IgD-negative memory B cell (primary cell): ENCODE data around the gene TIGIT. TPM values are rescaled to one million over a fixed set of nuclear protein-coding genes. Genes with fewer than 3 reads are reported as not detected.
A peak's percentile ranks its signal among the peaks of the same experiment; 100 is the strongest.

Source experiments
- H3K27ac Mint-ChIP-seq, 3 donors: one replicate each; pipeline ENCODE4 v1.8.0; 2020 to 2022; ENCODE audit warnings: mild to moderate bottlenecking in 3 of 3, mixed read lengths in 3 of 3, moderate library complexity in 1 of 3
- H3K27me3 Mint-ChIP-seq: one replicate; pipeline ENCODE4 v1.8.0; 2021; ENCODE audit warnings: mixed read lengths
- H3K36me3 Mint-ChIP-seq: one replicate; pipeline ENCODE4 v1.8.0; 2020; ENCODE audit warnings: mild to moderate bottlenecking, mixed read lengths
- H3K4me1 Mint-ChIP-seq, 3 donors: one replicate each; pipeline ENCODE4 v1.8.0; 2020 to 2022; ENCODE audit warnings: mixed read lengths in 3 of 3, mild to moderate bottlenecking in 1 of 3
- H3K4me3 Mint-ChIP-seq, 4 donors: one replicate each; pipeline ENCODE4 v1.8.0; 2020 to 2022; ENCODE audit warnings: mild to moderate bottlenecking in 4 of 4, mixed read lengths in 4 of 4, moderate library complexity in 3 of 4
- H3K9me3 Mint-ChIP-seq, 3 donors: one replicate each; pipeline ENCODE4 v1.8.0; 2020 to 2021; ENCODE audit warnings: mixed read lengths in 3 of 3, mild to moderate bottlenecking in 1 of 3
- polyA plus RNA-seq: library from polyadenylated mRNA; unstranded; fragments of 300-500 nt; fragmentation: Illumina TruSeq; gene quantifications from one replicate; pipeline ENCODE4 v1.2.3, GENCODE V29; 2021

The TIGIT gene
- polyA plus RNA-seq, 1 donor from 2014 or later, result 0.86 TPM

GRCh38 chr3:114328345-114328744 is 34.5 kb downstream of the TIGIT start:
- Mint-ChIP-seq H3K27me3 (no peaks in the 10 kb centered on the region), H3K4me3 (no peak overlapping the region), H3K9me3 (no peaks in the 10 kb centered on the region), H3K36me3 (peaks cover 19% of the 10 kb centered on the region), H3K27ac (peak overlapping the region in 1 of 3 donors; percentile 22), H3K4me1 (peaks cover 33 to 46% (median 40%) of the 10 kb centered on the region in 3 donors)

GRCh38 chr3:114329823-114330222 is 36.0 kb downstream of the TIGIT start:
- H3K27ac Mint-ChIP-seq, result no peak overlapping the region
- H3K4me3 Mint-ChIP-seq, result no peak overlapping the region
- no peaks in the 10 kb centered on the region for H3K27me3 Mint-ChIP-seq
- H3K4me1 Mint-ChIP-seq, result peaks cover 40 to 48% (median 41%) of the 10 kb centered on the region in 3 donors
- H3K9me3 Mint-ChIP-seq, result no peaks in the 10 kb centered on the region
- H3K36me3 Mint-ChIP-seq, result peaks cover 18% of the 10 kb centered on the region

GRCh38 chr3:114331007-114331406 is 37.2 kb downstream of the TIGIT start:
- Mint-ChIP-seq H3K4me3 (no peak overlapping the region), H3K36me3 (peaks cover 18% of the 10 kb centered on the region), H3K27me3 (no peaks in the 10 kb centered on the region), H3K4me1 (peaks cover 33 to 48% (median 38%) of the 10 kb centered on the region in 3 donors), H3K27ac (peak overlapping the region in 1 of 3 donors; percentile 56), H3K9me3 (no peaks in the 10 kb centered on the region)

GRCh38 chr3:114331710-114332109 is 37.9 kb downstream of the TIGIT start:
- Mint-ChIP-seq H3K4me1 (peaks cover 34 to 50% (median 37%) of the 10 kb centered on the region in 3 donors), H3K36me3 (peaks cover 17% of the 10 kb centered on the region), H3K27me3 (no peaks in the 10 kb centered on the region), H3K27ac (peak overlapping the region; percentile 42 to 93 (median 86)), H3K4me3 (no peak overlapping the region), H3K9me3 (no peaks in the 10 kb centered on the region)

- H3K4me3 Mint-ChIP-seq, result peak overlapping the region in 3 of 4 donors; percentile 42 to 52 (median 48)
- peaks cover 33 to 44% (median 35%) of the 10 kb centered on the region in 3 donors for H3K4me1 Mint-ChIP-seq
- H3K36me3 Mint-ChIP-seq, result peaks cover 17% of the 10 kb centered on the region
- peak overlapping the region; percentile 78 to 93 (median 86) for H3K27ac Mint-ChIP-seq
- no peaks in the 10 kb centered on the region for H3K27me3 Mint-ChIP-seq
- no peaks in the 10 kb centered on the region for H3K9me3 Mint-ChIP-seq
Observed at GRCh38 chr3:114332342-114333179, 38.7 kb downstream of the TIGIT start.

- H3K4me3 Mint-ChIP-seq, result peak overlapping the region in 3 of 4 donors; percentile 42 to 52 (median 48)
Observed at GRCh38 chr3:114333180-114333922, 39.5 kb downstream of the TIGIT start.

GRCh38 chr3:114333923-114334240 is 40.1 kb downstream of the TIGIT start:
- H3K4me3 Mint-ChIP-seq, result no peak overlapping the region
- no peaks in the 10 kb centered on the region for H3K9me3 Mint-ChIP-seq
- H3K4me1 Mint-ChIP-seq, result peaks cover 28 to 35% (median 32%) of the 10 kb centered on the region in 3 donors
- H3K36me3 Mint-ChIP-seq, result peaks cover 17% of the 10 kb centered on the region
- peak overlapping the region; percentile 49 to 86 (median 78) for H3K27ac Mint-ChIP-seq
- no peaks in the 10 kb centered on the region for H3K27me3 Mint-ChIP-seq

More at GRCh38 chr3:114333180-114333922, 39.5 kb downstream of the TIGIT start:
- H3K4me1 Mint-ChIP-seq, result peaks cover 30 to 40% (median 32%) of the 10 kb centered on the region in 3 donors
- H3K27ac Mint-ChIP-seq, result peak overlapping the region; percentile 78 to 93 (median 86)
- no peaks in the 10 kb centered on the region for H3K27me3 Mint-ChIP-seq
- H3K9me3 Mint-ChIP-seq, result no peaks in the 10 kb centered on the region
- H3K36me3 Mint-ChIP-seq, result peaks cover 17% of the 10 kb centered on the region

- Mint-ChIP-seq H3K9me3 (no peaks in the 10 kb centered on the region), H3K4me3 (no peak overlapping the region), H3K36me3 (peaks cover 17% of the 10 kb centered on the region), H3K27me3 (no peaks in the 10 kb centered on the region), H3K27ac (no peak overlapping the region), H3K4me1 (peaks cover 22 to 40% (median 28%) of the 10 kb centered on the region in 3 donors)
Observed at GRCh38 chr3:114336122-114336697, 42.4 kb downstream of the TIGIT start.

GRCh38 chr3:114336857-114337256 is 43.0 kb downstream of the TIGIT start:
- Mint-ChIP-seq H3K4me3 (peak overlapping the region in 1 of 4 donors; percentile 61), H3K36me3 (peaks cover 12% of the 10 kb centered on the region)

GRCh38 chr3:114338651-114339357 is 45.0 kb downstream of the TIGIT start:
- Mint-ChIP-seq H3K36me3 (peaks cover 9% of the 10 kb centered on the region), H3K9me3 (no peaks in the 10 kb centered on the region), H3K4me3 (no peak overlapping the region), H3K4me1 (peaks cover 9 to 24% (median 12%) of the 10 kb centered on the region in 3 donors), H3K27ac (peak overlapping the region in 2 of 3 donors; percentile 18 to 77), H3K27me3 (no peaks in the 10 kb centered on the region)

More at GRCh38 chr3:114336857-114337256, 43.0 kb downstream of the TIGIT start:
- peaks cover 17 to 39% (median 28%) of the 10 kb centered on the region in 3 donors for H3K4me1 Mint-ChIP-seq
- no peak overlapping the region for H3K27ac Mint-ChIP-seq
- no peaks in the 10 kb centered on the region for H3K9me3 Mint-ChIP-seq
- H3K27me3 Mint-ChIP-seq, result no peaks in the 10 kb centered on the region

- Mint-ChIP-seq H3K36me3 (peaks cover 5% of the 10 kb centered on the region), H3K4me1 (peaks cover 4 to 19% (median 7%) of the 10 kb centered on the region in 3 donors), H3K9me3 (no peaks in the 10 kb centered on the region), H3K27me3 (no peaks in the 10 kb centered on the region), H3K4me3 (no peak overlapping the region), H3K27ac (no peak overlapping the region)
Observed at GRCh38 chr3:114344492-114344891, 50.7 kb downstream of the TIGIT start.

GRCh38 chr3:114350271-114350670 is 56.4 kb downstream of the TIGIT start:
- Mint-ChIP-seq H3K4me1 (peaks cover 3 to 14% (median 7%) of the 10 kb centered on the region in 3 donors), H3K36me3 (peaks cover 4% of the 10 kb centered on the region), H3K27me3 (no peaks in the 10 kb centered on the region), H3K4me3 (no peak overlapping the region), H3K9me3 (no peaks in the 10 kb centered on the region), H3K27ac (no peak overlapping the region)

GRCh38 chr3:114350690-114351089 is 56.9 kb downstream of the TIGIT start:
- Mint-ChIP-seq H3K9me3 (no peaks in the 10 kb centered on the region), H3K27me3 (no peaks in the 10 kb centered on the region), H3K4me1 (peaks cover 3 to 13% (median 6%) of the 10 kb centered on the region in 3 donors), H3K27ac (no peak overlapping the region), H3K36me3 (peaks cover 4% of the 10 kb centered on the region), H3K4me3 (no peak overlapping the region)

- Mint-ChIP-seq H3K36me3 (peaks cover 4% of the 10 kb centered on the region), H3K27me3 (no peaks in the 10 kb centered on the region), H3K27ac (no peak overlapping the region), H3K4me3 (no peak overlapping the region), H3K4me1 (peaks cover 2 to 7% (median 3%) of the 10 kb centered on the region in 3 donors), H3K9me3 (no peaks in the 10 kb centered on the region)
Observed at GRCh38 chr3:114351123-114351821, 57.4 kb downstream of the TIGIT start.
